ENCODE data around the gene TTLL11.

- TF ChIP-seq CTCF (IDR thresholded peaks at IDR 0.05 in 4 of 5, conservative IDR thresholded peaks at IDR 0.05 in 1 of 5) (no peak), POLR2A (IDR thresholded peaks at IDR 0.05) (no peak)
Measured at GRCh38 chr9:121815546-121816448, 277.3 kb downstream of the TTLL11 start.
